H1 (cell line): ENCODE results near the gene NDC1. TPM values are rescaled to one million over a fixed set of nuclear protein-coding genes. Genes with fewer than 3 reads are reported as not detected.

ENCODE experiments used
- CTCF ChIA-PET: fragments of 300-600 bp; sonication (Branson Sonifier 250); formaldehyde crosslinking; loops from one replicate; lab custom pipeline; 2021; ENCODE audit not compliant: partially characterized antibody; lab: Charles Lee
- POLR2A ChIA-PET: fragments of 300-600 bp; sonication (Branson Sonifier 250); formaldehyde crosslinking; loops from one replicate; lab custom pipeline; 2021; ENCODE audit warnings: inconsistent platforms; ENCODE audit not compliant: partially characterized antibody; lab: Charles Lee
- DNase-seq, 2 experiments: peaks; one replicate each; pipeline versions ENCODE4 v3.0.0 to v3.0.0-alpha.2; 2010 to 2022; ENCODE audit warnings: low spot score in 2 of 2, low read depth in 1 of 2, mixed read lengths in 1 of 2
- FAIRE-seq: peaks from 2 replicates; lab custom pipeline; 2011; peaks lifted over from hg19 to GRCh38; lab: Jason Lieb, UNC
- H2AFZ ChIP-seq: 2 replicates; pipeline ENCODE4 v1.8.1; 2012; ENCODE audit warnings: low read length, inconsistent platforms
- H2AK5ac ChIP-seq: 2 replicates; pipeline ENCODE4 v1.6.1; 2013; ENCODE audit warnings: low read depth, low read length
- H2BK120ac ChIP-seq: replicated peaks from 2 replicates; pipeline ENCODE3; 2013; ENCODE audit warnings: low read depth, low read length, inconsistent platforms
- H2BK12ac ChIP-seq: 2 replicates; pipeline ENCODE4 v1.6.1; 2013; ENCODE audit warnings: low read depth, low read length
- H2BK15ac ChIP-seq: 2 replicates; pipeline ENCODE4 v1.6.1; 2013; ENCODE audit warnings: low read length
- H2BK20ac ChIP-seq: 2 replicates; pipeline ENCODE4 v1.6.1; 2013; ENCODE audit warnings: low read length
- H2BK5ac ChIP-seq: 2 replicates; pipeline ENCODE4 v1.6.1; 2013; ENCODE audit warnings: low read depth, low read length
- H3K14ac ChIP-seq: 2 replicates; pipeline ENCODE4 v1.6.1; 2013; ENCODE audit warnings: inconsistent platforms; ENCODE audit not compliant: insufficient read length
- H3K18ac ChIP-seq: 2 replicates; pipeline ENCODE4 v1.6.1; 2013; ENCODE audit warnings: low read length; ENCODE audit errors: extremely low read depth
- H3K23ac ChIP-seq: 2 replicates; pipeline ENCODE4 v1.6.1; 2013; ENCODE audit warnings: inconsistent platforms; ENCODE audit not compliant: insufficient read length
- H3K23me2 ChIP-seq: 2 replicates; pipeline ENCODE4 v1.6.1; 2013; ENCODE audit warnings: low read depth, low read length
- H3K27ac ChIP-seq: 2 replicates; pipeline ENCODE4 v1.6.1; 2011; ENCODE audit warnings: low read depth, low read length, inconsistent platforms
- H3K27me3 ChIP-seq, 4 experiments: replicated peaks in 1 of 4; 1 replicate in 1 of 4; 2 replicates in 3 of 4; pipeline versions ENCODE4 v1.6.1 to v1.8.1; 2011 to 2013; ENCODE audit warnings: low read length in 3 of 4, mild to moderate bottlenecking in 3 of 4, inconsistent platforms in 2 of 4, mixed read lengths in 2 of 4, moderate library complexity in 1 of 4; ENCODE audit not compliant: control insufficient read depth in 3 of 4, insufficient read depth in 3 of 4; ENCODE audit errors: extremely low read depth in 1 of 4
- H3K36me3 ChIP-seq, 4 experiments: 2 replicates each; pipeline versions ENCODE4 v1.6.1 to v1.8.1; 2011 to 2013; ENCODE audit warnings: mild to moderate bottlenecking in 4 of 4, low read length in 3 of 4, moderate library complexity in 2 of 4, control low read depth in 1 of 4, inconsistent platforms in 1 of 4; ENCODE audit not compliant: insufficient read depth in 4 of 4, control insufficient read depth in 2 of 4
- H3K4ac ChIP-seq: replicated peaks from 2 replicates; pipeline ENCODE3; 2013; ENCODE audit warnings: low read length, low read depth, mixed read lengths, inconsistent platforms; ENCODE audit not compliant: insufficient read length
- H3K4me1 ChIP-seq, 4 experiments: replicated peaks in 1 of 4; 1 replicate in 1 of 4; 2 replicates in 3 of 4; pipeline versions ENCODE4 v1.6.1 to v1.8.1; 2011 to 2013; ENCODE audit warnings: low read length in 3 of 4, inconsistent platforms in 2 of 4, mixed read lengths in 1 of 4; ENCODE audit not compliant: insufficient read depth in 4 of 4, control insufficient read depth in 3 of 4
- H3K4me2 ChIP-seq, 2 experiments: 2 replicates each; pipeline versions ENCODE4 v1.6.1 to v1.8.1; 2011 to 2013; ENCODE audit warnings: low read depth in 2 of 2, low read length in 2 of 2, control low read depth in 1 of 2, inconsistent platforms in 1 of 2, mild to moderate bottlenecking in 1 of 2; ENCODE audit not compliant: insufficient read depth in 1 of 2
- H3K4me3 ChIP-seq, 4 experiments: fragments of 200-600, 300-600 bp in 1 of 4; sonication (generic), shearing (Covaris generic), sonication (Bioruptor Twin) in 1 of 4; 2 replicates each; pipeline versions ENCODE4 v1.5.1 to v1.8.1; 2011 to 2016; ENCODE audit warnings: low read length in 4 of 4, low read depth in 3 of 4, control low read depth in 2 of 4, inconsistent platforms in 2 of 4, mild to moderate bottlenecking in 2 of 4, mixed read lengths in 1 of 4, moderate library complexity in 1 of 4; ENCODE audit not compliant: insufficient read depth in 2 of 4; ENCODE audit errors: extremely low read depth in 1 of 4
- H3K56ac ChIP-seq: replicated peaks from 2 replicates; pipeline ENCODE3; 2013; ENCODE audit warnings: low read depth, mild to moderate bottlenecking, mixed read lengths, low read length, inconsistent platforms; ENCODE audit not compliant: insufficient read length
- H3K79me1 ChIP-seq: 2 replicates; pipeline ENCODE4 v1.6.1; 2013; ENCODE audit warnings: low read depth, low read length, control low read depth
- H3K79me2 ChIP-seq, 2 experiments: 2 replicates each; pipeline versions ENCODE4 v1.6.1 to v1.8.1; 2012 to 2013; ENCODE audit warnings: low read length in 2 of 2, mild to moderate bottlenecking in 2 of 2, inconsistent platforms in 1 of 2; ENCODE audit not compliant: insufficient read depth in 2 of 2, control insufficient read depth in 1 of 2
- H3K9ac ChIP-seq, 4 experiments: replicated peaks in 1 of 4; 1 replicate in 1 of 4; 2 replicates in 3 of 4; pipeline versions ENCODE4 v1.6.1 to v1.8.1; 2011 to 2013; ENCODE audit warnings: low read depth in 3 of 4, low read length in 3 of 4, control low read depth in 2 of 4, mild to moderate bottlenecking in 2 of 4, moderate library complexity in 2 of 4, inconsistent platforms in 1 of 4; ENCODE audit errors: extremely low read depth in 1 of 4
- H3K9me3 ChIP-seq, 2 experiments: 2 replicates each; pipeline versions ENCODE4 v1.6.1 to v1.8.1; 2012 to 2013; ENCODE audit warnings: mild to moderate bottlenecking in 2 of 2, moderate library complexity in 2 of 2, control low read depth in 1 of 2, inconsistent platforms in 1 of 2, low read depth in 1 of 2, low read length in 1 of 2, mixed read lengths in 1 of 2; ENCODE audit not compliant: insufficient read depth in 2 of 2
- H4K20me1 ChIP-seq, 2 experiments: replicated peaks in 1 of 2; 2 replicates each; pipeline versions ENCODE3 to v1.8.1; 2011 to 2013; ENCODE audit warnings: inconsistent platforms in 2 of 2, low read length in 2 of 2, mild to moderate bottlenecking in 1 of 2; ENCODE audit not compliant: insufficient read depth in 2 of 2, control insufficient read depth in 1 of 2
- H4K5ac ChIP-seq: 2 replicates; pipeline ENCODE4 v1.6.1; 2013; ENCODE audit warnings: low read length, low read depth, mixed read lengths, inconsistent platforms; ENCODE audit not compliant: insufficient read length
- H4K8ac ChIP-seq: 2 replicates; pipeline ENCODE4 v1.8.0; 2013; ENCODE audit warnings: mild to moderate bottlenecking, moderate library complexity, low read length, inconsistent platforms; ENCODE audit not compliant: insufficient read depth; ENCODE audit errors: extremely low read depth
- H4K91ac ChIP-seq: replicated peaks from 2 replicates; pipeline ENCODE3; 2013; ENCODE audit warnings: low read length, mixed read lengths, inconsistent platforms; ENCODE audit not compliant: insufficient read length
- FOSL1 ChIP-seq: IDR thresholded peaks from 2 replicates; pipeline ENCODE4 v1.6.1; 2011; ENCODE audit warnings: mild to moderate bottlenecking, low read depth, low read length, moderate library complexity; ENCODE audit not compliant: insufficient read depth
- NRF1 ChIP-seq: IDR thresholded peaks from 2 replicates; pipeline ENCODE4 v1.6.1; 2011; ENCODE audit warnings: mild to moderate bottlenecking, low read depth, low read length, improper control_type of control experiment
- WGBS, 2 experiments: shearing (Covaris generic) in 1 of 2; methylation state at CpG; one replicate each; pipeline versions ENCODE4 v1.1.6 to v1.1.7; 2013 to 2015; ENCODE audit warnings: low lambda C conversion rate in 2 of 2, mixed read lengths in 2 of 2, inconsistent platforms in 1 of 2, low coverage in 1 of 2, missing lambda C conversion rate in 1 of 2; ENCODE audit not compliant: insufficient replicate concordance in 2 of 2, insufficient coverage in 1 of 2, insufficient read length in 1 of 2; ENCODE audit errors: extremely low coverage in 1 of 2, missing lambda C conversion rate in 1 of 2; 5-methylcytosine and 5-hydroxymethylcytosine counted together
- polyA plus RNA-seq, 7 experiments: library from polyadenylated mRNA; depleted of rRNA in 3 of 7; stranded (reverse) in 5 of 7; unstranded in 2 of 7; fragments of >200 nt in 5 of 7; fragments of 200-250 nt in 2 of 7; gene quantifications; 1 replicate in 5 of 7; 2 replicates in 1 of 7; 4 replicates in 1 of 7; pipeline versions ENCODE4 v1.2.1 to v1.2.3, GENCODE V29; 2011 to 2013; ENCODE audit warnings: missing spikeins in 2 of 7, mixed read lengths in 2 of 7
- total RNA-seq: library from RNA; stranded (reverse); fragmentation: NEBNext Ultra II Directional; extraction: Animal tissue kit (Norgen Biotek cat#: 25700); gene quantifications from 2 replicates; pipeline ENCODE4 v1.2.1, GENCODE V29; 2021

Gene NDC1
- total and polyA plus RNA-seq, 2 of the 8 experiments (the other 6 are each of a cell fraction or from before 2014, with no cell fraction given): 62.9 to 66.1 TPM

DNA sequence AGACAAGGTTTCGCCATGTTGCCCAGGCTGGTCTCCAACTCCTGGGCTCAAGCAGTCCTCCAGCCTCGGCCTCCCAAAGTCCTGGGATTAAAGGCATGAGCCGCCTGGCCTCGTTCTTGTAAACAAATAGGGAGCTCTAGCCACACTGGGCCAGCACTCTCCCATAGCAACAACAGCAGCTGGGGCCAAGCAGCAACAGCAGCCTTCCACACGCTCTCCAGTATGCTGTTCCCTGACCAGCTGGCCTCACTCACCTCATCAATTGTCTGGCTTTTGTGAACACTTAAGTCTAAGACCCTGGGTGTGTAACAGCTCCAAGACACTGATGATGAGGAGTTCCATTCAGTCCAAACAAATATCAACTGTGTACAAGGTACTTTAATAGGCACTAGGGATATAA, 82.2 kb downstream of the NDC1 start:
- 90% methylated on average over 5 of the region's 5 CpGs; no CpG with 5 or more reads in 1 of the 2 experiments for WGBS, 2 experiments
- H3K4ac ChIP-seq: no peak overlapping the region
- H4K20me1 ChIP-seq: no peaks in the 10 kb centered on the region

More for the DNA sequence above, 82.2 kb downstream of the NDC1 start:
- Histone ChIP-seq H3K4me1 (no peaks in the 10 kb centered on the region), H3K4me2 (no peak overlapping the region), H3K79me2 (no peaks in the 10 kb centered on the region), H3K27ac (no peak overlapping the region), H3K9ac (no peak overlapping the region), H2BK20ac (no peak overlapping the region), H4K91ac (no peak overlapping the region), H2AK5ac (no peak overlapping the region), H3K79me1 (no peaks in the 10 kb centered on the region), H2BK15ac (no peak overlapping the region), H3K23me2 (no peaks in the 10 kb centered on the region), H2AFZ (no peak overlapping the region), H3K9me3 (no peaks in the 10 kb centered on the region), H3K18ac (no peak overlapping the region), H3K23ac (no peak overlapping the region), H3K27me3 (no peaks in the 10 kb centered on the region), H3K14ac (no peak overlapping the region), H3K36me3 (no peaks in the 10 kb centered on the region), H4K8ac (no peak overlapping the region), H4K5ac (no peak overlapping the region), H3K56ac (no peak overlapping the region), H2BK5ac (no peak overlapping the region), H3K4me3 (no peak overlapping the region), H2BK120ac (no peak overlapping the region), H2BK12ac (no peak overlapping the region)
- TF ChIP-seq FOSL1: no peak
- no peak for TF ChIP-seq NRF1
- DNase-seq (no peak), FAIRE-seq (no peak)
- ChIA-PET POLR2A (interaction anchor here (0.5 kb wide), 1 partner anchor 15 kb away, joined by 3 read pairs; no protein-coding TSS in a partner anchor), CTCF (interaction anchor here (0.7 to 1.3 kb wide), 6 partner anchors 9 to 271 kb away, joined by 3 to 5 read pairs (median 4); no protein-coding TSS in a partner anchor)
